ENCODE measurements around the gene SMIM8. TPM values are rescaled to one million over a fixed set of nuclear protein-coding genes. Genes with fewer than 3 reads are reported as not detected.

Gene SMIM8, protein sequence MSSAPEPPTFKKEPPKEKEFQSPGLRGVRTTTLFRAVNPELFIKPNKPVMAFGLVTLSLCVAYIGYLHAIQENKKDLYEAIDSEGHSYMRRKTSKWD
- 5.0 and 7.2 TPM in 2 replicates for total RNA-seq

DNA sequence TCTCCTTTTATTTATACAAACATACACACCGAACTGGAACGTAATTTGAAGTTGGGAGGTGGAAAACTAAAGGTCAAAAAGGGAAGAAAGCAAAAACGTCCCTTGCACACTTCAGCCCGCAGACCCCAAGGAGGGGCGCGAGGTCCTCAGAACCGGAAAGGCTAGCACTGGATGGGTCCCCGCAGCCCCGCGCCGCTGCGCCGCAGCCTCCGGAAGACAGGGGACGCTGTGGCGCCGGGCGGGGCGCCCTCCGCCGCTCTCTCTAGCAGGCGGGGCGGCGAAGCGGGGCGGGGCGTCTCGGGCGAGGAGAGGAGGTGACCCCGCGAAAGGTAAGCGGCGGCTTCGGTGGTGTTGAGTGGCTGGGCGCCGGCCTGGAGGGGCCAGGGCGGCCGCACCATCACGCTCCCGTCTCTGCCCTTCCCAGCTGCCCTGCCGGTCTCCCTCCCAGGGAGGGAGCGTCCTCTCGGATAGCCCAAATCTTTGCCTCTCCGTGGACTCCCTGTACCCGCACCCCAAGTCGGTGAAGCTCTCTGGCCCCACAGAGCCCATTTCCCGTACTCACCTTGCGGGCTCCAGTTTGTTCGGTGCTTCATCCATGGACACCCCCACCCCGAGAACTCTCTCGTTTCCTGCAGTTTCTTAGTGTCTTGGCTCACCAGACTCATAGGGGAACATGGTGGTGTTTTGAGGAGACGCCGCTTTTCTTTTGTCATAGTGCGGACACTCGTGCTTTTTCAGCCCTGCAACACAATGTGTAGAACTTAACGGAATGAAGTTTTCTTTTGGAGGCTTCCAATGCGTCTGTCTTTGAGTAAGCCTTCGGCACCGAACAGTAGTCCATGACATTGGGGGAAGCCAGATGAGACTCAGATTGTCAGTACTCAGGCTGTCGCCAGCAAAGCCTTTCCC lies at the start of gene SMIM8:
Gene SMIM8 (plus strand): TSS at position 285 of the 909 bp plus-strand sequence. CDS start 14,444 bp downstream, outside the sequence.
- no peak for FAIRE-seq
- H3K36me3 ChIP-seq (ENCODE audit: control insufficient read depth, insufficient read depth, low read length): no peaks in the 10 kb centered on the region

DNA sequence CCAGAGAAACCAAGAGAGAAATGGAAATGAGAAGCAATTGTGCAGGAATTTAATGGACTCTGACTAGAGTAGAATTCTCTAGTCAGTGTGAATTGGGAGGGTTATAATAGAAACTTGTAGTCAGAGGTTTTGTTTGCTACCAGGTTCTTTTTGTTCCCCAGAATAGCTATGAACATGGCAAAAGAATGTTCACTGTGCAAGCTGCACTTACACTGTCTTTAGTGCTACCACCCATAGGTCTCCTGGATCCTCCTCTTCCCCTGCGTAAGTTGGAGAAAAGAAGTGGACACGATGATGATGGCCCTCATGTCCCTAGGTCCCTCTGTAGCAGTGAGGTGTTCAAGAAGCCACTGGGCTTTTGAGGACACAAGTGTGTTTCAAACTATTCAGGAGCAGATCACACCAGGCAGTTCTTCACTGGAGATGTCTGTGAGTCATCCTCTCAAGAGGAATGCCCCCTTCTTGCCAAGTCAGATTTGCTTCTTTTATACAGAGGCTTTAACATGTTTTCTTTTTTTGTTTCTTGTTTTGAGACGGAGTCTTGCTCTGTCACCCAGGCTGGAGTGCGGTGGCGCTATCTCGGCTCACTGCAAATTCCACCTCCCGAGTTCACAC lies 47.6 kb upstream of the SMIM8 start:
- FAIRE-seq (no peak), DNase-seq (ENCODE audit: low read depth) (peak; percentile 24)
- TF ChIP-seq, protein P1, sequence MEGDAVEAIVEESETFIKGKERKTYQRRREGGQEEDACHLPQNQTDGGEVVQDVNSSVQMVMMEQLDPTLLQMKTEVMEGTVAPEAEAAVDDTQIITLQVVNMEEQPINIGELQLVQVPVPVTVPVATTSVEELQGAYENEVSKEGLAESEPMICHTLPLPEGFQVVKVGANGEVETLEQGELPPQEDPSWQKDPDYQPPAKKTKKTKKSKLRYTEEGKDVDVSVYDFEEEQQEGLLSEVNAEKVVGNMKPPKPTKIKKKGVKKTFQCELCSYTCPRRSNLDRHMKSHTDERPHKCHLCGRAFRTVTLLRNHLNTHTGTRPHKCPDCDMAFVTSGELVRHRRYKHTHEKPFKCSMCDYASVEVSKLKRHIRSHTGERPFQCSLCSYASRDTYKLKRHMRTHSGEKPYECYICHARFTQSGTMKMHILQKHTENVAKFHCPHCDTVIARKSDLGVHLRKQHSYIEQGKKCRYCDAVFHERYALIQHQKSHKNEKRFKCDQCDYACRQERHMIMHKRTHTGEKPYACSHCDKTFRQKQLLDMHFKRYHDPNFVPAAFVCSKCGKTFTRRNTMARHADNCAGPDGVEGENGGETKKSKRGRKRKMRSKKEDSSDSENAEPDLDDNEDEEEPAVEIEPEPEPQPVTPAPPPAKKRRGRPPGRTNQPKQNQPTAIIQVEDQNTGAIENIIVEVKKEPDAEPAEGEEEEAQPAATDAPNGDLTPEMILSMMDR (IDR thresholded peaks at IDR 0.05; ENCODE audit: insufficient read depth, low read length, severe bottlenecking): no peak
- Histone ChIP-seq H3K27me3 (ENCODE audit: control insufficient read depth, insufficient read depth, low read length) (no peaks in the 10 kb centered on the region), H3K4me3 (ENCODE audit: low read depth, low read length) (no peak overlapping the region), H3K36me3 (ENCODE audit: control insufficient read depth, insufficient read depth, low read length) (no peaks in the 10 kb centered on the region)

More for the DNA sequence above, at the start of gene SMIM8:
- H3K4me3 ChIP-seq (ENCODE audit: low read depth, low read length): peak within 1 kb of the TSS; percentile 61
- no peaks in the 10 kb centered on the region for H3K27me3 ChIP-seq (ENCODE audit: control insufficient read depth, insufficient read depth, low read length)
- TF ChIP-seq, protein P1 (IDR thresholded peaks at IDR 0.05; ENCODE audit: insufficient read depth, low read length, severe bottlenecking): peak; percentile 98
- DNase-seq (ENCODE audit: low read depth): peak; percentile 48

DNA sequence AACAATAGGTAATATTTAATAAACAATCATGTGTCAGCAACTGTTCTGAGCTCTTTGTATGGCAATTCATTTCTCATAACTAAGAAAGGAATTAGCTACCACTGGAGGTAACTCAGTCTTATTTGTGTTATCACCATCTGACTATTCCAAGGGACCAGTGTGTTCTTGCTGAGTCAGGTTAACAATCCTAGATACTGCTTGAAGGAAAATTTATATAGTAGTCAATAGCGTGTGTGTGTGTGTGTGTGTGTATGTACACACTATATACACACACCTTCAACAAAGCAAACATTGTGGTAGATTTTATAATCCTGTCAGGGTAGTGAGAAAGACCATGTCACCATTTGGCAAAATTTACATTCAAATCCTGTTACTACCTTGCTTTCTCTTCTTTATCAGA lies 45.8 kb upstream of the SMIM8 start:
- FAIRE-seq (no peak), DNase-seq (ENCODE audit: low read depth) (no peak)
- Histone ChIP-seq H3K36me3 (ENCODE audit: control insufficient read depth, insufficient read depth, low read length) (no peaks in the 10 kb centered on the region), H3K4me3 (ENCODE audit: low read depth, low read length) (no peak overlapping the region), H3K27me3 (ENCODE audit: control insufficient read depth, insufficient read depth, low read length) (no peaks in the 10 kb centered on the region)
- TF ChIP-seq, protein P1 (IDR thresholded peaks at IDR 0.05; ENCODE audit: insufficient read depth, low read length, severe bottlenecking): no peak

DNA sequence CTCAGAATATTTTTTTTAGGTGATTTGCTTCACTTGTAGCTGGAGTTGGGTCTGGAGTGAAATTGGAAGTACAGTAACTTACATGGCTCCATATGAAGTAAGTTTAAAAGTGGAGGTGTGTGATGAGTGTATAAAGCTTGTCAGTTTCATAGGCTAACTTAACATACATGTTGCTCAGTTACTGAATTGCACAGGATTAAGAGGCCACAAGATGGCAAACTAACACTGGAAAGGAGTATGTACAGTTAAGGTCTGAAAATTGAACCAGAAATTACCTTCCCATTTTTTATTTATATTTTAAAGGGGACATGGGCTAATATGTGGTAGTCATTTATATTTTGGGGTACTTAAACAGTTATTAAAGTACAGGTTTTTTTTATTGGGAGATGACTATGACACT lies 45.3 kb upstream of the SMIM8 start:
- FAIRE-seq: no peak
- H3K27me3 ChIP-seq (ENCODE audit: control insufficient read depth, insufficient read depth, low read length): no peaks in the 10 kb centered on the region
- peak; percentile 29 for DNase-seq (ENCODE audit: low read depth)
- H3K4me3 ChIP-seq (ENCODE audit: low read depth, low read length): no peak overlapping the region
- TF ChIP-seq, protein P1 (IDR thresholded peaks at IDR 0.05; ENCODE audit: insufficient read depth, low read length, severe bottlenecking): peak; percentile 14
- no peaks in the 10 kb centered on the region for H3K36me3 ChIP-seq (ENCODE audit: control insufficient read depth, insufficient read depth, low read length)

DNA sequence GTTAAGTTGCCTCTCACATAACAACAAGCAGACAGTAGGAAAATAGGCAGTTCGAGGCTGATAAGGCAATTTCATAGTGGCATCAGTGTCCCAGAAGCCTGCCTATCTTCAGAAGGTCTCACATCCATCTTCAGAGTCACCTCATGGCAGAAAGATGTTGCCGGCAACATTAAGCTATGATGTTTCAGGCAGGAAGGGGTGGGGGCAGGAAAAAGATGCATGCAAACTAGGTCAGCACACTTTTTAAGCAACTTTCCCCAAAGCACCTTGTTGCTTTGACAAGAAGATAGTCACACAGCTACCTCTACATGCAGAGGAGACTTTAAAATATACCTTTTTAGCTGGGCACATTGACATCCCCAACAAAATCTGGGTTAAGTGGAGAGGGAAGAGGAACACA lies 43.2 kb upstream of the SMIM8 start:
- FAIRE-seq: no peak
- TF ChIP-seq, protein P1 (IDR thresholded peaks at IDR 0.05; ENCODE audit: insufficient read depth, low read length, severe bottlenecking): no peak
- no peaks in the 10 kb centered on the region for H3K36me3 ChIP-seq (ENCODE audit: control insufficient read depth, insufficient read depth, low read length)
- no peak for DNase-seq (ENCODE audit: low read depth)
- no peak overlapping the region for H3K4me3 ChIP-seq (ENCODE audit: low read depth, low read length)
- H3K27me3 ChIP-seq (ENCODE audit: control insufficient read depth, insufficient read depth, low read length): no peaks in the 10 kb centered on the region
